Measurements from ENCODE around the gene TMEM179B.
A peak's percentile ranks its signal among the peaks of the same experiment; 100 is the strongest.
"Not testable (repeated sequence)": the region's sequence is repeated elsewhere in the genome, so short reads cannot be mapped to it uniquely, and the experiment has no call there.

TMEM179B gene

GRCh38 chr11:62788991-62789390, 1.8 kb downstream of the TMEM179B start:
- no peak for DNase-seq

DNA sequence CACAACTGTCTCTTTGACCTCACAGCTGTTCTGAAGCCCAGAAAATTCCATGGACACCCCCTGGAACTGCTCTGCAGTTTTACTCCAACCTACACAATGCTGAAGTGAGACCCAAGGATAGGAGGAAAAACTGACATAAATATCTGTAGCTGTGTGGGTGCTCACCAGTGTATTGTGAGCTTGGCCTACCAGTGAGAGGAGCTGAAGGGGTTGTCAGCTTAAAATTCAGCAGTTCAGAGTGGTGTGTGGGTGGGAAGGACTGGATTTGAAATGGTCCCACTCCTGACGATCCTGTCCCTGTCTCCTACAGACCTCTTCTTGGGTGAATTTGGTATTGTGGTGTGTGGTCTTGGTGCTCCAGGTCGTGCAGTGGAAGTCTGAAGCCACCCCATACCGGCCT, 2.4 kb downstream of the TMEM179B start:
- DNase-seq = peak in 3 of 58 donors; percentile 4 to 24 (median 15)

- DNase-seq = peak; percentile 26 to 94 (median 80)
Measured at GRCh38 chr11:62791501-62792201, 4.4 kb downstream of the TMEM179B start, which contains the start of gene TMEM223. Gene TMEM223, minus strand, starts transcription at chr11:62792006. Its CDS starts 12 bp downstream, at chr11:62791994.

GRCh38 chr11:62792202-62792575, 5.0 kb downstream of the TMEM179B start:
- peak in 2 of 58 donors; percentile 33 to 52 for DNase-seq

DNA sequence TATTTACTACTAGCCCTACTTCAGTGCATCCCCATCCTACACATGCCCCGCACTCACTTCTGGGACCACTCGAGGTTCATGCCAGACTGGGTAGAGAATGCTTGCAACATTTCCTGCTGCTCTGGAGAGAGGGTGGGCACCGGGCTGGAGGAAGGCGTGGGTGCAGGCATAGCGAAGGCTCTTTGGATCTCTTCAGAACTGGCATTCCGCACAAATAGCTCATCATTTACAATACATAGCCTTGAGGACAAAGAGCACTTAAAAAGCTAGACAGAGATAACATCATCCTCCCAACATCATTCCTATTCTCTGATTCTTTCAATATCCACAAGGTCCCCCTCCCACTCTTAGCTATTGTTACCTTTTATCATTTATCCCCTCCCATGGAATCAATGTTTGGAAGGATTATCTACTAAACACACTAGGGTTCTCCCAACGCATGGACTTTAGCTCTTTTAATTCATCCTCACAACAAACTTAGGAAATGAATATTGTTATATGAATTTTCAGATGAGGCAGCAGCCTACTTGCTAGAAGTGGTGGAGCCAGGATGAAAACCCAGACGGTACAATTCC, 7.1 kb downstream of the TMEM179B start:
- DNase-seq = no peak

GRCh38 chr11:62796281-62796680, 9.1 kb downstream of the TMEM179B start:
- DNase-seq = no peak

GRCh38 chr11:62799486-62799885, 12.3 kb downstream of the TMEM179B start:
- DNase-seq = no peak

DNA sequence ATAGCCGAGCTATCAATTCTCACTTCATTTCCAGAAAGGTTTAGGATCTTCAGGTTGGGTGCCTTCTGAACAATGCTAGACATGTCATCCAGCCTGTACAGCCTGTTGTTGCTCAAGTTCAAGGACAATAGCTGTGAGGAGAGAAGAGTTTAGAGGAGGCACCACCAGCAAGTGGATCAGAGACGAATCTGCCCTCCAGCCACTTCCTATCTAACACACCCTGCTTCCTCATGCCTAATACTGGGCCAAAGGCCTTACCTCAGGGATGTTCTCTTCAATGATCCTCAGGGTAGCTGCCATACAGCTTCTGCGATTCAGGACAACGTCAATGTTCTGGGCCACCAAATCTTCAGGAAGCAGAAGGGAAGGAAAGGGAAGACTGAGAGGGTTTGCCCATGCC, 13.9 kb downstream of the TMEM179B start:
- DNase-seq = no peak

- DNase-seq = peak in 2 of 58 donors; percentile 13 to 44
Measured at GRCh38 chr11:62804310-62805075, 17.3 kb downstream of the TMEM179B start.

DNA sequence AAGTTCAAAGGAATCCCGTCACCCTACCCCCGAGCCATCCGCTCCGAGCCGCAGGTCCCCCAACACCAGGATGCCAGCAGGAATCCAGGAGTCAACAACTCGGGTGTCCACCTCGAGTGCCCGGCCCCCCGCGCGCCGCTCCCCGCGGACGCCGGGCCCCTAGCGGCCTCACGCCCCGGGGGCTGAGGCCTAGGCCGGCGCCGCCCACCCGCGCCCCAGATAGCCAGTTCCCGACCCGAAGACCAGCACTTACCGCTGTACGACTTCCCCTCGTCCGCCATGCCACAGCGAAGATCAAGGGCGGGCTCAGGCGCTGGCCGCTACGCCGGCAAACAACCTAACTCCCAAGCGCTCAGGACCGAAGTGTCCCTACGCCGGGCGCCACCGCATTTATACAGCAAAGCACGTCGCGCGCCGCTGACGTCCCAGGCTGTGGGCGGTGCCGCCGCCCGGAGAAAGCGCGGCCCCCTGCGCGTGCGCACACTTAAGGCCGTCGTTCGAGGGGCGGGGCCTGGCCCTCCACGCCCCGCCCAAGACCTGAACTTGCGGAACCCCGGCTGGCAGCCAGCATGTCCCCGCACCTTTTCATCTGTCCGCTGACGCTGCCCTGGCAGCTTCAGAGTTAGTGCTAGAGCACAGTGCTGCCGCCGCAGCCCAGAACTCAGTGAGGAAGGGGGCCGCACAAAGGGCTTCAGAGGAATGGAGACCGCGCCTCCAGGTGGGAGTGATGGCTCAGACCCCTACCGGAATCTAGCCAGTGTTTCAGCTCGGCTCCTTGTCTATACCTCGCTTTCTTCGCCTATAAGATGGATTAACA, 18.1 kb downstream of the TMEM179B start, which contains the start of gene NXF1:
Gene NXF1, minus strand, starts transcription at position 365 of the 817 bp plus-strand sequence. Its CDS starts 84 bp downstream, at position 281.
- DNase-seq = peak; percentile 46 to 96 (median 92)

- peak in 2 of 58 donors; percentile 6 to 17 for DNase-seq
Measured at GRCh38 chr11:62805961-62806441, 18.8 kb downstream of the TMEM179B start.

DNA sequence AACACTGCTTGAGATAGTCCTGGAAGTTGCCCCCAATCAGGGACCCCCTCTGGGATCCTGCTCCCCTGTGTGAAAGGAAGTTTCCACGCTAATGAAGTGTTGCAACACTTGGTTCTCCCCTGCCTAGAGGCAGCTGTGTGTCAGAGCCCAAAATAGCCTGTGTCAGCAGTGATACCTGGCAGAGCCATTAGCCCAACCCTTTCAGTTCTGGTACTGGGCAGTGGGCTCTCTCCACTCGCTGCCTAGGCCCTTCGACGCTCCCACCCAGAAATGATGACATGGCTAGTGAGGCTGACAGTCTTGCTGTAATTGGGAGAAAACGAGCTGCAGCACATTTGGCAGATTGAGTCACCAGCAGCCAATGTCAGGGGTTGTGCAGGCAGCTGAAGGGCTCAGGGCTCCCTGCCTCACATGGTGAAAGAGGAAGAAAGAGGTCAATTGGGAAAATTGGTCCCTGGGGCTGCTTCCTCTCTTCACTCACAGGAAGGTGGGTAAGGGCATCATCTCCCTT, 19.5 kb downstream of the TMEM179B start:
- peak in 3 of 58 donors; percentile 4 to 32 (median 12) for DNase-seq

GRCh38 chr11:62810748-62811147, 23.5 kb downstream of the TMEM179B start:
- no peak for DNase-seq

DNA sequence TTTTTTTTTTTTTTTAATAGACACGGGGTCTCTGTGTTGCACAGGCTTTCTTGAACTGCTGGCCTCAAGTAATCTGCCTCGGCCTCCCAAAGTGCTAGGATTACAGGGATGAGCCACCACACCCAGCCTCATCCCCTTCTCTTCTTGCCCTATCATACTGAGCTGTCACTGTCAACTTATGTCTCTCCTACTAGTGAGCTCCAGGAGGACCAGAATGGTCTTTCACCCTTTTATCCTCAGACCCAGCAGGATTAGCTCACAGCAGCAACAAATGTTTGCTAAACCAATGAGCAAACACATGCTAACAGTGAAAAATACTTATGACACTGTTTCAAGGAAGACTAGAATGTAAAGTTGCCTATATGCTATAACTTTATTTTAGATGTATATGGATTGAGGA, 24.5 kb downstream of the TMEM179B start:
- DNase-seq = no peak

DNA sequence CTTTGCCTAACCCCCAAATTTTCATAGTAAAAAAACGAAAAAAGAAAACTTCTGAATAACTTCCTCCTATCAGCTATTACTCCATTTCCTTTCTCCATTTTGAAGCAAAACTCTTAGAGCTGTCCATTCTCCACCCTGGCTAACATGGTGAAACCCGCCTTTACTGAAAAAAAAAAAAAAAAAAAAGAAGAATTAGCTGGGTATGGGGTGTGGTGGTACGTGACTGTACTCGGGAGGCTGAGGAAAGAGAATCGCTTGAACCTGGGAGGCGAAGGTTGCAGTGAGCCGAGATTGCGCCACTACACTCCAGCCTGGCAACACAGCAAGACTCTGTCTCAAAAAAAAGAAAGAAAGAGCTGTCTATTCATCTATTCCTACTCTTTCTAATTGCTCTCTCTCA, 29.4 kb downstream of the TMEM179B start:
- no peak for DNase-seq

GRCh38 chr11:62817129-62817528, 29.9 kb downstream of the TMEM179B start:
- DNase-seq = no peak

- DNase-seq = no peak
Measured at GRCh38 chr11:62823677-62824076, 36.5 kb downstream of the TMEM179B start.

DNA sequence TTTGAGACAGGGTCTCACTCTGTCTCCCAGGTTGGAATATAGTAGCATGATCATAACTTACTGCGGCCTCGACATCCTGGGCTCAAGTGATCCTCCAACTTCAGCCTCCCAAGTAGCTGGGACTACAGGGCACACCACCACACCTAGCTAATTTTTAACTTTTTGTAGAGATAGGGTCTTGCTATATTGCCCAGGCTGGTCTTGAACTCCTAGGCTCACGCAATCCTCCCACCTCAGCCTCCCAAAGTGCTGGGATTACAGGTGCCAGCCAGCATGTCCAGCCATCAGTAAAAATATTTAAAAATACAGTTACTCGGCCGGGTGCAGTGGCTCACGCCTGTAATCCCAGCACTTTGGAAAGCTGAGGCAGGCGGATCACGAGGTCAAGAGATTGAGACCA, 40.9 kb downstream of the TMEM179B start:
- DNase-seq = not testable (repeated sequence)

- DNase-seq = peak in 4 of 58 donors; percentile 16 to 52 (median 32)
Measured at GRCh38 chr11:62830904-62831519, 43.8 kb downstream of the TMEM179B start.

All from anterior cingulate cortex (tissue), 58 donors.